ENCODE data around the gene SCN4A.
"Not testable (repeated sequence)": the region's sequence is repeated elsewhere in the genome, so short reads cannot be mapped to it uniquely, and the experiment has no call there.

The SCN4A gene

GRCh38 chr17:63918305-63918704 is 54.4 kb downstream of the SCN4A start:
- in situ Hi-C loops (cut with MboI; ENCODE audit: low sequenced_read_pairs), result no loop called here

DNA sequence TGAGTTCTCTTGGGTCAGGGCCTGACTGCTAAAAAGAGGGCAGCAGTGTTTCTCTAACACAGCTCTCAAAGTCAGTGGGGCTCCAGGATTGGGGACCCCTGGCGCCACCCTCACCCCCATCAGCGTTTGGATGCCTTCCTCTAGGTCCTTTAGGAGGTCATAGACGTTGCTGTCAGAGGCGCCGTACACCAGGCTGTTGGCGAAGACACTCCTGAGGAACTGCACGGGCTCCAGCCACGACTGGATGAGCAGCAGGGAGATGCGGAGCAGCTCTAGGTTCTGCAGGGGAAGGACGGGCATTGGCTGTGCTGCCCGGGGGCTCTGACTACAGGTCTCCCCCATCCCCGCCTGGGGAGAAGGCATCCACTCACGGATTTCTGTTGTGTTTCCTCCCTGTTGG is 55.1 kb downstream of the SCN4A start:
- in situ Hi-C loops (cut with MboI; ENCODE audit: low sequenced_read_pairs), result no loop called here

DNA sequence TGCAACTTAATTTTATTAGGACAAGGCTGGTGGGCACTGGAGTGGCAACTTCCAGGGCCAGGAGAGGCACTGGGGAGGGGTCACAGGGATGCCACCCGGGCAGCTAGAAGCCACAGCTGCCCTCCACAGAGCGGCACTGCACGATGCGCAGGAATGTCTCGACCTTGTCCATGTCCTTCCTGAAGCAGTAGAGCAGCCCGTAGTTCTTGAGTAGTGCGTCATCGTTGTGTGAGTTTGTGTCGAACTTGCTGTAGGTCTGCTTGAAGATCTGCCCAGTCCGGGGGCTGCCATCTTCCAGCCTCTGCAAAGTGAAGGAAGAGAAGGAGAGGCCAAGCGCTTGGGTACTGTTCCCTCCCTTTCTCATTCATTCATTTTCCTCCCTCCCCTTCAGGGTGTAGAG is 55.5 kb downstream of the SCN4A start:
- in situ Hi-C loops (cut with MboI; ENCODE audit: low sequenced_read_pairs), result not testable (repeated sequence)

GRCh38 chr17:63916566-63917185 is 56.0 kb downstream of the SCN4A start:
- in situ Hi-C loops (cut with MboI; ENCODE audit: low sequenced_read_pairs), result no loop called here

DNA sequence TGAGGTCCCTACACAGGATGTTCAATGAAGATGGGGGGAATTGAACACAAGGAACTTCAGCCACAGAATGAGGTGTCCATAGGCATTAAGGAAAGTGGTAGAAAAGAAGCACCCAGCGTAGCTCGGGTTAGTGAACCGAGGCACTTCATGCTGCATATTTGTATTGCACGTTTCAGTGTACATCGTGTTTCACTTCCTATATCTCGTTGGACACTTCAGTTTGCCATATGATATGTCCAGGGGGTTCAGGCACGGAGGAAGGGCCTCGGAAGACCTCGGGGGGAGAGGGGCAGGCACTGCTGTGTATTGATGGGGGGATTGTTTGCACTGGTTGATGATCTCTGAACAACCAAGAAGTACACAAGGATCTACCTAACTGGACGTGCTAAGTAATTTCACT is 57.0 kb downstream of the SCN4A start:
- in situ Hi-C loops (cut with MboI; ENCODE audit: low sequenced_read_pairs), result not testable (repeated sequence)

DNA sequence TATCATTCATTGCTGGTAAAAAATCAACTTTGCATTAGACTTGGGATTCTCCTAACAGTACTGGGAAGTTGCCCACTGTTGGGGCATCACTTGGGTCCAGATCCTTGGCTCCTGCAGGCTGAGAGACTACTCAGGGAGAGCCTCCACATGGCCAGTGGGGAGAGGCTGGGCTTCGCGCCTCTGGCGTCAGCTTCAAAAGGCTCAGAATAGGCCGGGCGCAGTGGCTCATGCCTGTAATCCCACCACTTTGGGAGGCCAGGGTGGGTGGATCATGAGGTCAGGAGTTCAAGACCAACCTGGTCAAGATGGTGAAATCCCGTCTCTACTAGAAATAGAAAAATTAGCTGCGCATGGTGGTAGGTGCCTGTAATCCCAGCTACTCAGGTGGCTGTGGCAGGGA is 58.2 kb downstream of the SCN4A start:
- in situ Hi-C loops (cut with MboI; ENCODE audit: low sequenced_read_pairs), result no loop called here

DNA sequence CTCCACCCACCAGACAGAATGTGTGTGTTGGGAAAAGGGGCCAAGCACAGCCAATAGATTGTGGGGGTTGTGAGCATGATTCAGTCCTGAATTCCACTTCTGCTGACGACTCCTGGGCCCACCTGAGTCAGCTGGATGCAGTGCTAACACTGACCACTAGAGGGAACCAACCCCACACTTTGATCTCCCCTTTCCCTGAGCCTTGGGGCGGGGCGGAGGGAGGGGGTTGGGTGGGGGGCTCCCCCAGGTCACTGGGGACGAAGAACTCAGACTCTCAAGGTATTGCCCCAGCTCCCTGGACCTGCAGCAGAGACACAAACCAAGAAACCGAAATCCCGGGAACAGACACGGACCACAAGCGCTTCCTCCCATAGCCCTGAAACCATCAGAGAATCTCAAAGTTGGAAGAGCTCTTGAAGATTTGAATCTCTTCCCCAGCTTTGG is 61.0 kb downstream of the SCN4A start:
- in situ Hi-C loops (cut with MboI; ENCODE audit: low sequenced_read_pairs), result no loop called here

DNA sequence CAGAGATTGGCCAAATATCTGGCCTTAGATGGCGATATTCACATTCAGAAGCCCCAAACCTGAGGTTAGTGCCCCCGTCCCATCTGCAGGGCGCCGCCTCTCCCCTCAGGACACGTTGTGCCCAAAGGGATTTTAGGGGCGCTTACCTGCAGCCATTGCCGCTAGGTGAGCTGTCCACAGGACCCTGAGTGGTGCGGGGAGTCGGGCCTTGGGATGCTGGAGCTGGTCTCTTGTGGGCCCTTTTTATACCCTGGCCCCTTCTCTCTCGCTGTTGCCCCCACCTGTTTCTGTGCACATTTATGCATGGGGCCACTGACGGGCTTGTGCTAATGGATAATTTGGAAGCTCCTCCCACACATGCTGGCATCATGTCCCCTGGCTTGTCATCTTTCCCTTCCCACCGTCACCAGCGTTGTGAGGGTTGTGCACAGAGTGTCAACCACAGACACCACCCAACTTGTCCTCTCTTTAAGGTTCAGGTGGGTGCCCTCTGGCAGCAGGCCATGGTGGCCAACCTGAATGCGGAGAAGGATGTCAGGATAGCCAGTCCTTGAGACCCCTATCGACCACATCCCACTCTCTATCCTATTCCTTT is 61.6 kb downstream of the SCN4A start, which contains the start of gene CSHL1:
CSHL1 (minus strand) TSS at position 218 of the 595 bp plus-strand sequence; CDS start at position 156, 62 bp downstream.
- in situ Hi-C loops (cut with MboI; ENCODE audit: low sequenced_read_pairs), result no loop called here

- in situ Hi-C loops (cut with MboI; ENCODE audit: low sequenced_read_pairs), result no loop called here
These were observed 62.6 kb downstream of the SCN4A start for GRCh38 chr17:63910096-63910495.

DNA sequence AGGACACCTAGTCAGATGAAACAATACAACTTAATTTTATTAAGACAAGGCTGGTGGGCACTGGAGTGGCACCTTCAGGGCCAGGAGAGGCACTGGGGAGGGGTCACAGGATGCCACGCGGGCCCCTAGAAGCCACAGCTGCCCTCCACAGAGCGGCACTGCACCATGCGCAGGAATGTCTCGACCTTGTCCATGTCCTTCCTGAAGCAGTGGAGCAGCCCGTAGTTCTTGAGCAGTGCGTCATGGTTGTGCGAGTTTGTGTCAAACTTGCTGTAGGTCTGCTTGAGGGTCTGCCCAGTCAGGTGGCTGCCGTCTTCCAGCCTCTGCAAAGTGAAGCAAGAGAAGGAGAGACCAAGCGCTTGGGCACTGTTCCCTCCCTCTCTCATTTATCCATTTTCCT is 63.1 kb downstream of the SCN4A start:
- in situ Hi-C loops (cut with MboI; ENCODE audit: low sequenced_read_pairs), result not testable (repeated sequence)

GRCh38 chr17:63907161-63907778 is 65.4 kb downstream of the SCN4A start:
- in situ Hi-C loops (cut with MboI; ENCODE audit: low sequenced_read_pairs), result not testable (repeated sequence)

GRCh38 chr17:63904796-63905195 is 67.9 kb downstream of the SCN4A start:
- in situ Hi-C loops (cut with MboI; ENCODE audit: low sequenced_read_pairs), result not testable (repeated sequence)

DNA sequence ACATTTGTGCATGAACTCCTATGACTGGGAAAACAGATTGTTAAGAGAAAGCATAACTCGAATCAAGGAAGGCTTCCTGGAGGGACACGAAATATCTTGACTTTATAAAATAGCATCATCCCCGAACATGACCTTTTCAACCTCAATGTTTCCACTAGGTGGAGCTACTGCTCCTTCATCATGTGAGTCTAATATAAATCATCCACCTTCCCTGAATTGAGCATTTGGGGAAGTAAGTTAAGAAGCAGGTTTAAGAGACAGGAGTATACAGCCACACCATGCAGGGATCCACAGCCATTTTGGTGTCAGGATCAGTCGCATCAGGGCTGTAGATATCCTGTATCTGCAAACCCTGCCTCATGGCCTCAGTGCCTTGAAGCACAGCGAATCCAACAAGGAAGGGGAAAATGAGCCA is 68.9 kb downstream of the SCN4A start:
- in situ Hi-C loops (cut with MboI; ENCODE audit: low sequenced_read_pairs), result not testable (repeated sequence)

DNA sequence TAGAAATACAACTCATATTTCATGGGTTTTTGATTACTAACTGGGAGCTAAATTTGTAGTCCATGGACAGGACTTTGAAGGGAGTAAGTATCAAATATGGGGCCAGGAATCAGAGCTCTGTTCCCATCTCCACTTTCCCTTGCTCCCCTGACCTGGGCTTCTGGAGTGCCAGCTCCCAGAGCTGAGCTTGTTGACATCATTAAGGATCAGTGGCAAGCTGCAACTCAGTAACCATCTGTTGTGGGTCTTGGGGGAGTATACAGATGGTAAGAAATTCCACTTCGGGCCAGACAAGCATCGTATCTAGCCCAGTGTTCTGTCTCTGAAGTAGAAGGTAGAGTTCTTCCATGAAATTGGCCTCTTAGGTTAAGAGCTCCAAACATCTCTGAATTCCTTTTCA is 70.7 kb downstream of the SCN4A start:
- in situ Hi-C loops (cut with MboI; ENCODE audit: low sequenced_read_pairs), result not testable (repeated sequence)

GRCh38 chr17:63898899-63899798 is 73.6 kb downstream of the SCN4A start:
- in situ Hi-C loops (cut with MboI; ENCODE audit: low sequenced_read_pairs), result not testable (repeated sequence)

DNA sequence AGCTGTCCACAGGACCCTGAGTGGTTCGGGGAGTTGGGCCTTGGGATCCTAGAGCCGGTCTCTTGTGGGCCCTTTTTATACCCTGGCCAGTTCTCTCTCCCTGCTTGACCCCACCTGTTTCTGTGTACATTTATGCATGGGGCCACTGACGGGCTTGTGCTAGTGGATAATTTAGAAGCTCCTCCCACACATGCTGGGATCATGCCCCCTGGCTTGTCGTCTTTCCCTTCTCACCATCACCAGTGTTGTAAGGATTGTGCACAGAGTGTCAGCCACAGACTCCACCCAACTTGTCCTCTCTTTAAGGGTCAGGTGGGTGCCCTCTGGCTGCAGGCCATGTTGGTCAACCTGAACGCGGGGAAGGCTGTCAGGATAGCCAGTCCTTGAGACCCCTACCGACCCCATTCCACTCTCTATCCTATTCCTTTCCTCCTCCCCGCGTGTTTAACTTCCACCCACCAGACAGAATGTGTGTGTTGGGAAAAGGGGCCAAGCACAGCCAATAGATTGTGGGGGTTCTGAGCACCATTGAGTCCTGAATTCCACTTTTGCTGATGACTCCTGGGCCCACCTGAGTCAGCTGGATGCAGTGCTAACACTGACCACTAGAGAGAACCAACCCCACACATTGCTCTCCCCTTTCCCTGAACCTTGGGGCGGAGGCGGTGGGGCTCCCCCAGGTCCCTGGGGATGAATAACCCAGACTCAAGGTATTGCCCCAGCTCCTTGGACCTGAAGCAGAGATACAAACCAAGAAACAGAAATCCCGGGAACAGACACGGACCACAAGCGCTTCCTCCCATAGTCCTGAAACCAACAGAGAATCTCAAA is 76.0 kb downstream of the SCN4A start, which contains the start of gene CSH1:
CSH1 (minus strand) TSS at position 51 of the 831 bp plus-strand sequence. CDS start 63 bp downstream, outside the sequence.
- in situ Hi-C loops (cut with MboI; ENCODE audit: low sequenced_read_pairs), result not testable (repeated sequence)

DNA sequence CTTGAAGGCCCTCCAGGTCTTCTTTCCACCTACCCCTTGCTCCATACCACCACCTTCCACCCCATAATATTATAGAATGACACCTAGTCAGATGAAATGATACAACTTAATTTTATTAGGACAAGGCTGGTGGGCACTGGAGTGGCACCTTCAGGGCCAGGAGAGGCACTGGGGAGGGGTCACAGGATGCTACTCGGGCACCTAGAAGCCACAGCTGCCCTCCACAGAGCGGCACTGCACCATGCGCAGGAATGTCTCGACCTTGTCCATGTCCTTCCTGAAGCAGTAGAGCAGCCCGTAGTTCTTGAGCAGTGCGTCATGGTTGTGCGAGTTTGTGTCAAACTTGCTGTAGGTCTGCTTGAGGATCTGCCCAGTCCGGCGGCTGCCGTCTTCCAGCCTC is 77.9 kb downstream of the SCN4A start:
- in situ Hi-C loops (cut with MboI; ENCODE audit: low sequenced_read_pairs), result not testable (repeated sequence)

GRCh38 chr17:63894021-63894420 is 78.7 kb downstream of the SCN4A start:
- in situ Hi-C loops (cut with MboI; ENCODE audit: low sequenced_read_pairs), result not testable (repeated sequence)

DNA sequence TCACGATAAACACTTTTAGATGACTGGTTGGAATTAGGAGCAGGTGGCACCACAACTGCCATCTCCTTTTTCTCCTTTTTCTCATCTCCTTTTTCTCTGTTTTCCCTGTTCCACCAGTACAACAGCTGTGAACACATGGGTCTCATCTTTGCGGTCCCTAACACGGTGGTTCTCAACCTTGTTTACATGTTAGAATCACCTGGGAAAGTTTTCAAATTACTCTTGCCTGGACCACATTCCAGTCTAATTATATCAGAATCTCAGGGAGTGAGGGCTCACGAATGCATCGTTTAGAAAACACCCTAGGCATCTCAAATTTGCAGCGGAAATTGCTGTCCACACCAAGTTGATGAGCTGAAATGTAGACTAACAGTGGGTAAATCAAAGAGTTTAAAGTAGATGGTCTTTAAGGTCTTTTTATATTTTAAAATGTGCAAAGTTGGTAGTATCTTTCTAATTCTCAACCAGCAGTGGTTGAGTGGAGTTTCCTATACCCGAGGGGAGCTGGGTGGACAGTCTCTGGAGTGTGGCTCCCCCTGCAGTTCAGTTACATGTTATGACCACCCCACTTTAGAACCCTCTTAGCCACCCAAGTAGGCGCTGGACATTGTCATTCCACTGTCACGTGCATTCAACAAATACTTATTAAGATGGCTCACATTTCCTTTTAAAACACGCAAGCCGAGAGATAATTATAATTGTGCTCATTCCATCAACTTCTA is 80.2 kb downstream of the SCN4A start:
- in situ Hi-C loops (cut with MboI; ENCODE audit: low sequenced_read_pairs), result not testable (repeated sequence)
